ENCODE measurements around the gene SHH.

Gene SHH

DNA sequence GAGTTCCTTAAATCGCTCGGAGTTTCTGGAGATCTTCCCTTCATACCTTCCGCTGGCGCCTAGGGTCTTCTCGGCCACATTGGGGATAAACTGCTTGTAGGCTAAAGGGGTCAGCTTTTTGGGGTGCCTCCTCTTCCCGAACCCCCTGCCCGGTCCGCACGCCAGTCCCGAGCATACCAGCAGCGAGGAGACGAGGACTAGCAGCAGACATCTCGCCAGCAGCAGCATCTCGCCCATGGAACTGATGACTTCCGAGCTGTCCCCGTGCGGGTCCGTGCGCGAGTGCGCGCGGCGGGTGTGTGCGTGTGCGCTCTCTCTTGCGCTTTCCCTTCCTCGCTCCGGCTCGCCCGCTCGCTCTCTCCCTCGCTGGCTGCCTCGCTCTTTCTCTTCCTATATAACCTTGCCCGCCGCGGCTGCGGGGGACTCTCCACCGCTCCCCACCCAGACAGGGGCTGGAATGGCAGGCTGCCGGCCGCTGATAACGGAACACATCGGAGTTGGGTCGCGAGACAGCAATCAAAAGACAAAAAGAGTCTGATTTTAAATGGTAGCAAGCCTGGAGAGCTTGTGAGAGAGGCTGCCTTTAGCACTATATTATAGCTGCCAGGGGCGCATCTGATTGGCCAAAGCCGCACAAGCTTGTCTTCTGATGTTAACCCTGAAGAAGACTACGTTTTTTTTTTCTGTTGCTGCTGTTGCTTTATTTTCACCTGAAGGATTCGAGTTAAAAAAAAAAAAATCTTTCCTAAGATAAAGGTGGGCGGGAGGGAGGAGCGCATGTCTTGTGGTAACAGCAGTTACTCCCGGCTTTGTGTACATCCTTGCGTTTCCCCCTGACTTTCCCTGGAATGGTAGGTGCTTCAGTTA, at the start of gene SHH:
Gene SHH (minus strand): TSS at position 569 of the 867 bp plus-strand sequence. CDS start 341 bp downstream, at position 228.
- DNase-seq (ENCODE audit: low spot score) = no peak
- no peak for TF ChIP-seq CTCF (IDR thresholded peaks at IDR 0.05)
- peak within 1 kb of the TSS; percentile 38 for H3K4me3 ChIP-seq

GRCh38 chr7:155861480-155861868, 49.2 kb upstream of the SHH start:
- H3K27ac ChIP-seq = no peak overlapping the region
- DNase-seq (ENCODE audit: low spot score) = peak; percentile 46
- TF ChIP-seq CTCF (IDR thresholded peaks at IDR 0.05) = no peak
- no peak overlapping the region for H3K4me3 ChIP-seq

More for the DNA sequence above, at the start of gene SHH:
- no peak within 1 kb of the TSS for H3K27ac ChIP-seq

GRCh38 chr7:155860840-155861479, 48.7 kb upstream of the SHH start:
- no peak for TF ChIP-seq CTCF (IDR thresholded peaks at IDR 0.05)
- no peak overlapping the region for H3K4me3 ChIP-seq
- peak; percentile 61 for DNase-seq (ENCODE audit: low spot score)
- no peak overlapping the region for H3K27ac ChIP-seq

DNA sequence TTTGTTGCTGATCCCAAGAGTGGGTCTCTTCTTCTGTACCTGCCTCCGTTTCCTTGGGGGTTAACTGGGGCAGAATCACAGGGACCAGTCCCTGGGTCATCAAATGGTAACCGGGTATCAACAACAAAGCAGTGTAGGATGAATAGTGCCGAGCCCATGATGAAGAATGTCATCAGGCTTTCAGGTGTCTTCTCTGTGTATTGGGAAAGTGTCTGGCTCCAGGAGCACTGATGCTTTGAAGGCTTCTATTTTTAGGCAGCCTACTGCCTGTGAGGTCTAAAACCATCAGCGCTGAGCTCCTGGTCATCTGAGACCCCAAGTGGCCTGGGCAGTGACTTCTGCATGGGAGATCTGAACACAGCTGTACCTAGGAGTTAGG, 48.2 kb upstream of the SHH start:
- Histone ChIP-seq H3K27ac (no peak overlapping the region), H3K4me3 (no peak overlapping the region)
- peak; percentile 31 for DNase-seq (ENCODE audit: low spot score)
- TF ChIP-seq CTCF (IDR thresholded peaks at IDR 0.05) = no peak

DNA sequence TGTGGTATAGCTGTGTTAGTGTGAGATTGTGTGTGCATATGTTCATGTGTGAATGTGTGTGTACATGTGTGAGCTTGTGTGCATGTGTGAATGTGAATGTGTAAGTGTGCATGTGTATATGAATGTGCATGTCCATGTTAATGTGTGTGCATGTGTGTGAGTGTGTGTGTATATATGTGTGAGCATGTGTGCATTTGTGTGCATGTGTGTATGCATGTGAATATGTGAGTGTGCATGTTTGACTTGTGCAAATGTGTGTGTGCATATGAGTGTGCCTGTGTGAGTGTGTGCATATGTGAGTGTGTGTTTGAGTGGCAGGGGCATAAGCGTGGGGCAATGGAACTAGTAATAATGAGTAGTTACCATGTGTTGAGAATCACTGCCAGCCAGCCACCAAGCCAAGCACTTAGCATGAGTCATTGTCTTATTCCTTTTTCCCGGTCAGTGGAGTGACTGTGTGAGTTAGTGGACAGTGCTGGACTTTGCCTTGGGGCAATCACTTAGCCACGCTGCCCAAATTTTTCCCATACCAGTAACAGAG, 46.3 kb upstream of the SHH start:
- TF ChIP-seq CTCF (IDR thresholded peaks at IDR 0.05) = no peak
- DNase-seq (ENCODE audit: low spot score) = peak; percentile 12
- Histone ChIP-seq H3K4me3 (no peak overlapping the region), H3K27ac (no peak overlapping the region)

DNA sequence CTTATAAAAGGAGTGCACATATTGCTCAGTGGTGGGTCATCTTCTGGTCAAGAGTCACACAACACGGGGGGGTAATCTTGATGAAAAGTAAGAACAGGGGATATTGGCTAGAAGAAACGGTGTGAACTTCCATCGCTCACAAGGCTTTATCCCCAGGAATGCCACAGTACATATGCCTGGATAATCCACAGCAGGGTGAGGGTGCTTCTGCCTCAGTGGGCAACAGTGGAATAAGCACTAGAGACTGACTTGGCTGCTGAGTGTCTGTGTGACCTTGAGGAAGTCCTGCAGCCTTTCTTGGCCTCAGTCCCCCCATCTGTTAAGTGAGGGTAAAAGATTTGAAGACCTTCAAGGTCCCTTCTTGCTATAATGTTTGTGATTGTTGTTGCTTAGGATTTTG, 44.9 kb upstream of the SHH start:
- DNase-seq (ENCODE audit: low spot score) = peak; percentile 38
- no peak for TF ChIP-seq CTCF (IDR thresholded peaks at IDR 0.05)
- H3K27ac ChIP-seq = no peak overlapping the region
- no peak overlapping the region for H3K4me3 ChIP-seq

Data from coronary artery (tissue), 2 donors.